OCI-LY7 (cell line): Measurements from ENCODE around the gene THTPA.

Experiments
- EZH2phosphoT487 ChIP-seq: fragments of 200-600 bp; sonication (generic); IDR thresholded peaks from 2 replicates; pipeline ENCODE4 v1.6.1; 2018; ENCODE audit warnings: low read depth, borderline replicate concordance, mild to moderate bottlenecking, mixed run types, antibody characterized with exemption, low read length, moderate library complexity, mixed read lengths
- TF ChIP-seq, protein P1 (sequence below): fragments of 200-600 bp; sonication (generic); conservative IDR thresholded peaks from 2 replicates; pipeline ENCODE4 v1.5.1; 2014; ENCODE audit warnings: mild to moderate bottlenecking, antibody characterized with exemption, low read length, moderate library complexity, mixed read lengths

GRCh38 chr14:23578560-23579310, 22.7 kb downstream of the THTPA start, which contains the start of gene JPH4:
- TF ChIP-seq, protein P1, sequence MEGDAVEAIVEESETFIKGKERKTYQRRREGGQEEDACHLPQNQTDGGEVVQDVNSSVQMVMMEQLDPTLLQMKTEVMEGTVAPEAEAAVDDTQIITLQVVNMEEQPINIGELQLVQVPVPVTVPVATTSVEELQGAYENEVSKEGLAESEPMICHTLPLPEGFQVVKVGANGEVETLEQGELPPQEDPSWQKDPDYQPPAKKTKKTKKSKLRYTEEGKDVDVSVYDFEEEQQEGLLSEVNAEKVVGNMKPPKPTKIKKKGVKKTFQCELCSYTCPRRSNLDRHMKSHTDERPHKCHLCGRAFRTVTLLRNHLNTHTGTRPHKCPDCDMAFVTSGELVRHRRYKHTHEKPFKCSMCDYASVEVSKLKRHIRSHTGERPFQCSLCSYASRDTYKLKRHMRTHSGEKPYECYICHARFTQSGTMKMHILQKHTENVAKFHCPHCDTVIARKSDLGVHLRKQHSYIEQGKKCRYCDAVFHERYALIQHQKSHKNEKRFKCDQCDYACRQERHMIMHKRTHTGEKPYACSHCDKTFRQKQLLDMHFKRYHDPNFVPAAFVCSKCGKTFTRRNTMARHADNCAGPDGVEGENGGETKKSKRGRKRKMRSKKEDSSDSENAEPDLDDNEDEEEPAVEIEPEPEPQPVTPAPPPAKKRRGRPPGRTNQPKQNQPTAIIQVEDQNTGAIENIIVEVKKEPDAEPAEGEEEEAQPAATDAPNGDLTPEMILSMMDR = no peak
- no peak for TF ChIP-seq EZH2phosphoT487
